Urinary bladder (tissue), 2 donors: ENCODE results near the gene PAQR6. TPM values are rescaled to one million over a fixed set of nuclear protein-coding genes. Genes with fewer than 3 reads are reported as not detected.

Source experiments
- polyA plus RNA-seq: library from polyadenylated mRNA; stranded (reverse); fragments of 200-250 nt; gene quantifications from one replicate; pipeline ENCODE4 v1.2.3, GENCODE V29; 2013
- total RNA-seq: library from RNA; depleted of rRNA; stranded (reverse); fragments of >200 nt; gene quantifications from one replicate; pipeline ENCODE4 v1.2.3, GENCODE V29; 2014
- donor health status: healthy.

PAQR6 gene
- total and polyA plus RNA-seq, 2 donors: 0.79 to 1.5 TPM

Other genes starting within 250 kb of the PAQR6 start
- gene SSR2, start 227.1 kb downstream of the PAQR6 start, total RNA-seq: 213 TPM
- gene SSR2, start 227.1 kb downstream of the PAQR6 start, polyA plus RNA-seq: 252 TPM
- 13.2 TPM for gene UBQLN4, start 194.3 kb downstream of the PAQR6 start, total RNA-seq
- gene UBQLN4, start 194.3 kb downstream of the PAQR6 start, polyA plus RNA-seq: 30.3 TPM
- gene LAMTOR2, start 193.3 kb downstream of the PAQR6 start, total RNA-seq: 28.9 TPM
- 91.1 TPM for gene LAMTOR2, start 193.3 kb downstream of the PAQR6 start, polyA plus RNA-seq
- 11.9 TPM for gene RAB25, start 186.9 kb downstream of the PAQR6 start, total RNA-seq
- 28.2 TPM for gene RAB25, start 186.9 kb downstream of the PAQR6 start, polyA plus RNA-seq
- 7.2 TPM for gene MEX3A, start 165.6 kb downstream of the PAQR6 start, total RNA-seq
- gene MEX3A, start 165.6 kb downstream of the PAQR6 start, polyA plus RNA-seq: 0.76 TPM
- 224 TPM for gene LMNA, start 133.3 kb downstream of the PAQR6 start, total RNA-seq
- gene LMNA, start 133.3 kb downstream of the PAQR6 start, polyA plus RNA-seq: 306 TPM
- 7.3 TPM for gene SEMA4A, start 94.5 kb downstream of the PAQR6 start, total RNA-seq
- 7.0 TPM for gene SEMA4A, start 94.5 kb downstream of the PAQR6 start, polyA plus RNA-seq
- 5.7 TPM for gene SLC25A44, start 54.0 kb downstream of the PAQR6 start, total RNA-seq
- 13.9 TPM for gene SLC25A44, start 54.0 kb downstream of the PAQR6 start, polyA plus RNA-seq
- 36.9 TPM for gene PMF1, start 35.0 kb downstream of the PAQR6 start, total RNA-seq
- gene PMF1, start 35.0 kb downstream of the PAQR6 start, polyA plus RNA-seq: 65.6 TPM
- 0.42 TPM for gene BGLAP, start 5.9 kb downstream of the PAQR6 start, total RNA-seq
- 0.68 TPM for gene BGLAP, start 5.9 kb downstream of the PAQR6 start, polyA plus RNA-seq
- 33.3 TPM for gene SMG5, start 34.8 kb upstream of the PAQR6 start, total RNA-seq
- 47.3 TPM for gene SMG5, start 34.8 kb upstream of the PAQR6 start, polyA plus RNA-seq
- gene TMEM79, start 36.3 kb upstream of the PAQR6 start, total RNA-seq: 3.2 TPM
- 6.3 TPM for gene TMEM79, start 36.3 kb upstream of the PAQR6 start, polyA plus RNA-seq
- gene GLMP, start 47.6 kb upstream of the PAQR6 start, total RNA-seq: 25.9 TPM
- 41.3 TPM for gene GLMP, start 47.6 kb upstream of the PAQR6 start, polyA plus RNA-seq
- gene VHLL, start 51.3 kb upstream of the PAQR6 start, total RNA-seq: not detected
- gene VHLL, start 51.3 kb upstream of the PAQR6 start, polyA plus RNA-seq: not detected
- 169 TPM for gene CCT3, start 90.2 kb upstream of the PAQR6 start, total RNA-seq
- 178 TPM for gene CCT3, start 90.2 kb upstream of the PAQR6 start, polyA plus RNA-seq
- not detected for gene TSACC, start 90.5 kb upstream of the PAQR6 start, total RNA-seq
- 0.28 TPM for gene TSACC, start 90.5 kb upstream of the PAQR6 start, polyA plus RNA-seq
- not detected for gene RHBG, start 121.2 kb upstream of the PAQR6 start, total RNA-seq
- gene RHBG, start 121.2 kb upstream of the PAQR6 start, polyA plus RNA-seq: 0.86 TPM